PC-3 (cell line): ENCODE measurements around the gene IGSF21. TPM values are rescaled to one million over a fixed set of nuclear protein-coding genes. Genes with fewer than 3 reads are reported as not detected.

Experiments used
- ATAC-seq: fragments of 200-7000 bp; cut with Tn5 transposase; 2 replicates; pipeline ENCODE4 v1.9.1; 2020; ENCODE audit warnings: mild to moderate bottlenecking, moderate library complexity
- BruUV-seq: library from RNA; stranded (reverse); fragments of 400-500 nt; replicated peaks from 2 replicates; lab custom pipeline; 2021; lab: Mats Ljungman, UMichigan
- CTCF ChIA-PET: fragments of 300-600 bp; sonication (Branson Sonifier 250); formaldehyde crosslinking; loops from one replicate; lab custom pipeline; 2022; ENCODE audit warnings: antibody characterized with exemption; lab: Charles Lee
- POLR2A ChIA-PET: fragments of 300-600 bp; sonication (Branson Sonifier 250); formaldehyde crosslinking; loops from one replicate; lab custom pipeline; 2022; ENCODE audit warnings: antibody characterized with exemption; ENCODE audit not compliant: unreplicated experiment; lab: Charles Lee
- DNase-seq: peaks from one replicate; pipeline ENCODE4 v3.0.0-alpha.2; 2015
- H2AFZ ChIP-seq: fragments of 300-600 bp; sonication (generic); 2 replicates; pipeline ENCODE4 v1.6.0; 2016; ENCODE audit warnings: antibody characterized with exemption, low read length
- H3F3A ChIP-seq: fragments of 300-600 bp; sonication (generic); one replicate; pipeline ENCODE4 v1.6.0; 2017; ENCODE audit warnings: antibody characterized with exemption, low read length, control low read depth, mild to moderate bottlenecking; ENCODE audit not compliant: unreplicated experiment
- H3K27ac ChIP-seq: fragments of 300-600 bp; sonication (generic); 2 replicates; pipeline ENCODE4 v1.5.1; 2016; ENCODE audit warnings: mild to moderate bottlenecking, low read length
- H3K27me3 ChIP-seq: fragments of 300-600 bp; sonication (generic); 2 replicates; pipeline ENCODE4 v1.6.1; 2016; ENCODE audit warnings: low read length, mixed read lengths
- H3K36me3 ChIP-seq: fragments of 300-600 bp; sonication (generic); 2 replicates; pipeline ENCODE4 v1.6.1; 2016; ENCODE audit warnings: low read depth, mixed run types, low read length, mixed read lengths
- H3K4me1 ChIP-seq: fragments of 300-600 bp; sonication (generic); 2 replicates; pipeline ENCODE4 v1.5.1; 2016; ENCODE audit warnings: low read length; ENCODE audit not compliant: insufficient read depth
- H3K4me2 ChIP-seq: fragments of 300-600 bp; sonication (generic); 2 replicates; pipeline ENCODE4 v1.6.0; 2016; ENCODE audit warnings: low read length
- H3K4me3 ChIP-seq: fragments of 300-600 bp; sonication (generic); 2 replicates; pipeline ENCODE4 v1.5.1; 2016; ENCODE audit warnings: mild to moderate bottlenecking, low read length, mixed read lengths
- H3K79me2 ChIP-seq: fragments of 300-600 bp; sonication (generic); 2 replicates; pipeline ENCODE4 v1.6.1; 2017; ENCODE audit warnings: low read length, mixed read lengths
- H3K9ac ChIP-seq: fragments of 300-600 bp; sonication (generic); 2 replicates; pipeline ENCODE4 v1.6.0; 2016; ENCODE audit warnings: mild to moderate bottlenecking, low read length
- H3K9me2 ChIP-seq: fragments of 300-600 bp; sonication (generic); replicated peaks from 2 replicates; pipeline ENCODE4 v1.6.1; 2016; ENCODE audit warnings: mixed run types, low read length, mixed read lengths
- H3K9me3 ChIP-seq: fragments of 300-600 bp; sonication (generic); 2 replicates; pipeline ENCODE4 v1.6.1; 2016; ENCODE audit warnings: low read length, mixed read lengths
- H4K20me1 ChIP-seq: fragments of 300-600 bp; sonication (generic); 2 replicates; pipeline ENCODE4 v1.6.1; 2016; ENCODE audit warnings: low read length, mixed read lengths
- CTCF ChIP-seq: fragments of 300-600 bp; sonication (generic); conservative IDR thresholded peaks from 2 replicates; pipeline ENCODE4 v1.5.1; 2017; ENCODE audit warnings: antibody characterized with exemption, low read depth, mild to moderate bottlenecking, low read length
- EZH2 ChIP-seq: fragments of 300-600 bp; sonication (generic); IDR thresholded peaks from one replicate; pipeline ENCODE4 v1.6.1; 2017; ENCODE audit warnings: antibody characterized with exemption, mild to moderate bottlenecking, low read length; ENCODE audit not compliant: unreplicated experiment
- EZH2phosphoT487 ChIP-seq: fragments of 300-600 bp; sonication (generic); IDR thresholded peaks from 2 replicates; pipeline ENCODE4 v1.6.1; 2018; ENCODE audit warnings: mild to moderate bottlenecking, antibody characterized with exemption, low read length, borderline replicate concordance
- intact Hi-C: fragments of 100-400 bp; cut with micrococcal nuclease; formaldehyde crosslinking; loops from 2 replicates; pipeline ENCODE4 v1.9.0; 2023
- total RNA-seq: library from RNA; depleted of rRNA; stranded (reverse); fragments of >200 nt; gene quantifications from 2 replicates; pipeline ENCODE4 v1.2.3, GENCODE V29; 2014

IGSF21 gene
- total RNA-seq, 1 experiment from 2014 or later = not detected

GRCh38 chr1:18354612-18355011 lies 247.0 kb downstream of the IGSF21 start:
- BruUV-seq = no TSS peak
- H3K4me3 ChIP-seq = no peak overlapping the region
- no peak overlapping the region for H2AFZ ChIP-seq
- H3K27me3 ChIP-seq = peaks cover 53% of the 10 kb centered on the region
- H3K9me3 ChIP-seq = no peaks in the 10 kb centered on the region
- intact Hi-C loops = no loop called here
- no peaks in the 10 kb centered on the region for H3F3A ChIP-seq
- no peak for DNase-seq
- H3K79me2 ChIP-seq = no peaks in the 10 kb centered on the region
- no peaks in the 10 kb centered on the region for H3K36me3 ChIP-seq
- ChIA-PET CTCF (no interaction called here), POLR2A (no interaction called here)
- TF ChIP-seq CTCF (no peak), EZH2phosphoT487 (no peak), EZH2 (no peak)
- no peak overlapping the region for H3K9ac ChIP-seq
- ATAC-seq = no peak
- no peak overlapping the region for H3K27ac ChIP-seq
- H3K9me2 ChIP-seq = no peaks in the 10 kb centered on the region
- no peak overlapping the region for H3K4me2 ChIP-seq
- H3K4me1 ChIP-seq = no peaks in the 10 kb centered on the region
- H4K20me1 ChIP-seq = no peaks in the 10 kb centered on the region

GRCh38 chr1:18357622-18358230 lies 250.1 kb downstream of the IGSF21 start:
- Histone ChIP-seq H3F3A (no peaks in the 10 kb centered on the region), H3K9me3 (no peaks in the 10 kb centered on the region), H3K9me2 (no peaks in the 10 kb centered on the region), H2AFZ (no peak overlapping the region), H3K27me3 (peaks cover 33% of the 10 kb centered on the region), H3K9ac (no peak overlapping the region), H3K27ac (no peak overlapping the region), H3K36me3 (no peaks in the 10 kb centered on the region), H3K79me2 (no peaks in the 10 kb centered on the region), H3K4me3 (no peak overlapping the region), H3K4me2 (no peak overlapping the region), H3K4me1 (no peaks in the 10 kb centered on the region), H4K20me1 (no peaks in the 10 kb centered on the region)
- BruUV-seq = no TSS peak
- CTCF ChIA-PET = no interaction called here
- intact Hi-C loops = no loop called here
- POLR2A ChIA-PET = no interaction called here
- DNase-seq (no peak), ATAC-seq (no peak)
- TF ChIP-seq EZH2phosphoT487 (no peak), EZH2 (no peak), CTCF (no peak)

GRCh38 chr1:18358600-18358999 lies 251.0 kb downstream of the IGSF21 start:
- ChIA-PET POLR2A (no interaction called here), CTCF (no interaction called here)
- H3K27ac ChIP-seq = no peak overlapping the region
- H3K9ac ChIP-seq = no peak overlapping the region
- H4K20me1 ChIP-seq = no peaks in the 10 kb centered on the region
- no peaks in the 10 kb centered on the region for H3F3A ChIP-seq
- ATAC-seq (no peak), DNase-seq (no peak)
- H3K27me3 ChIP-seq = peaks cover 24% of the 10 kb centered on the region
- H2AFZ ChIP-seq = no peak overlapping the region
- H3K4me1 ChIP-seq = no peaks in the 10 kb centered on the region
- H3K36me3 ChIP-seq = no peaks in the 10 kb centered on the region
- no peaks in the 10 kb centered on the region for H3K9me2 ChIP-seq
- intact Hi-C loops = no loop called here
- no peaks in the 10 kb centered on the region for H3K9me3 ChIP-seq
- no peaks in the 10 kb centered on the region for H3K79me2 ChIP-seq
- H3K4me2 ChIP-seq = no peak overlapping the region
- no TSS peak for BruUV-seq
- TF ChIP-seq EZH2phosphoT487 (no peak), CTCF (no peak), EZH2 (no peak)
- no peak overlapping the region for H3K4me3 ChIP-seq
